ENCODE results near the gene ATP6V0D1. TPM values are rescaled to one million over a fixed set of nuclear protein-coding genes. Genes with fewer than 3 reads are reported as not detected.
A peak's percentile ranks its signal among the peaks of the same experiment; 100 is the strongest.

ATP6V0D1 gene
- total RNA-seq, 1 experiment from 2014 or later: 119 TPM

GRCh38 chr16:67398546-67399217 lies 82.3 kb downstream of the ATP6V0D1 start:
- in situ Hi-C loops (cut with HindIII; ENCODE audit: low sequenced_read_pairs): no loop called here
- no peak for DNase-seq (ENCODE audit: low spot score)

DNA sequence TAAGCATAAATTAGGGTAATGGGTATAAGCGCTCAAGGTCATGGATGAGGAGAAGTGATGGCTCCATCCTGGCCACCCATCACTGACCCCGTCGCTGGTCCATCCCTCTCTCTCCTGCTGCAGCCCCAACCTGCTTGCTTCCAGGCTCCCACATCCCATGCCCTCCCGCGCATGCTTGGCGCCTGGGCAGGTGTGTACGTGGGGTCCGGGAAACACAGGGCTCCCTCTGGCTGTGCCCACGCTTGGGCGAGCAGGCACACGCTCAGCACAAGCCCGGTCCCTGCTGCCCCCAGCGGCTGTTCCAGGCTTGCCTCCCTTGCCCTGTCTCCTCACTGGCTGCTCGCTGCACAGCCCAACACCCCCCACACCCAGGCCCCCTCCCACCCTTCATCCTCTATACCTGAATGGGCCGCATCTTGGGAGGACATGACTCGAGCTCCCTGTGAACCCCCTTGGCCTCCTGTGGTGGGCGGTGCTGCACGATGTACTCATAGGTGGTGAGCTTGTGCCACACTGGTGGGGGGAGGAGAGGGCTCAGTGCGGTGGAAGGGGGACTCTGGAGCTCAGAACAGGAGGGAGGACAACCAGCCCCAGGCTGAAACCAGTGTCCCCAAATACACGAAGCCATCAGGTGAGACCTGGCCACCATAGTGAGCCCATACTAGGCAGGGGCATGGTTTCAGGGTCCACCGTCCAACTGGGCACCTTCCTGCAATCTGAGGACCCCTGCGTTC lies 83.0 kb downstream of the ATP6V0D1 start:
- DNase-seq (ENCODE audit: low spot score): no peak
- in situ Hi-C loops (cut with HindIII; ENCODE audit: low sequenced_read_pairs): no loop called here

GRCh38 chr16:67397036-67397801 lies 83.7 kb downstream of the ATP6V0D1 start:
- in situ Hi-C loops (cut with HindIII; ENCODE audit: low sequenced_read_pairs): no loop called here
- no peak for DNase-seq (ENCODE audit: low spot score)

GRCh38 chr16:67396159-67397035 lies 84.6 kb downstream of the ATP6V0D1 start:
- in situ Hi-C loops (cut with HindIII; ENCODE audit: low sequenced_read_pairs): no loop called here
- no peak for DNase-seq (ENCODE audit: low spot score)

DNA sequence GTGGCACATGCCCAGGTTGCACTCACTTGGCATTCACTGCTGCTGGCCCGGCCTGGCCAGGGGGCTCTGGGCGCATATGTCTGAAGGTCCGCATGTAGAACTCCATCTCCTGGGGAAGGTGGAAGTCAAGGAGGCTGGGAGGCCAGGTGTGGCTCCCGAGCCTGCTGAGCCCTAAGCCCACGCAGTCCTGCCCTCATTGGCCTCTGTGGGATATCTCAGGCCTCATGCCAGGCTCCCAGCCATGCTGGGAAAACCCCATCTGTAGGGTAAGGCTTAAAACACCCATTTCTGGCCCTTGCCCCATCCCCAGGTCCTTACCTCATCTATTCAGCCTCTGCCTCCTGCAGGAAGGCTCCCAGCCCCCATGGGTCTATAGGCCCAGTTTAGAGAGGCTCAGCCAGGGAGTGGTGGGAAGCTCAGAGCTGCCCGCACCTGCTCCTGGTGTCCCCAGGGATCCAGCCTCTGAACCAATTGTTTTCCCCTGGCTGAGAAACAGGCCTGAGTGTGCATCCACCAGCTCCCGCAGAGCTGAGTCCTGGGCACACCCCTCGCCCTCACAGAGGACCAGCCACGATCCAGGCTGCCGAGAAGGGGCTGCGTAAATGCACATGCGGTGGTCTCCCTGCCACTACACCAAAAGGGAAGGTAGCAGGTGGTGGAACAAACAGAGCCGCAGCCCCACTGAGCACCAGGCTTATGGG lies 85.3 kb downstream of the ATP6V0D1 start:
- DNase-seq (ENCODE audit: low spot score): no peak
- in situ Hi-C loops (cut with HindIII; ENCODE audit: low sequenced_read_pairs): no loop called here

DNA sequence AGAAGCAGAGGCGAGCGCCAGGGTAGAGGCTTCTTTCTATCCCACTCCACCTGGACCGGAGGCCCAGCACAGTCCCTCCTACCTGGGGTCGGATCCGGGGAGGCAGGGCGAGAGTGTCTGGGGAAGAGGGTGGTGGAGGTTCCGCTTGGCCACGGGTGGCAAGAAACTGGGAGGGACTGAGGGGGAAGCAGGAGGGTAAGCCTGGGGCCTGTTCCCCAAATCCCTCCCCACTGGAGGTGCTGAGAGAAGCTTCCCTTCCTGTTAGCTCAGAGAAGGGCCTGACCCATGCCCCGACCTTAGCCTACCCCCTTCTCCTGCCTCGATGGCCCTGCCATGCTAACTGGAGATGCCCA lies 85.9 kb downstream of the ATP6V0D1 start:
- no peak for DNase-seq (ENCODE audit: low spot score)
- in situ Hi-C loops (cut with HindIII; ENCODE audit: low sequenced_read_pairs): no loop called here

DNA sequence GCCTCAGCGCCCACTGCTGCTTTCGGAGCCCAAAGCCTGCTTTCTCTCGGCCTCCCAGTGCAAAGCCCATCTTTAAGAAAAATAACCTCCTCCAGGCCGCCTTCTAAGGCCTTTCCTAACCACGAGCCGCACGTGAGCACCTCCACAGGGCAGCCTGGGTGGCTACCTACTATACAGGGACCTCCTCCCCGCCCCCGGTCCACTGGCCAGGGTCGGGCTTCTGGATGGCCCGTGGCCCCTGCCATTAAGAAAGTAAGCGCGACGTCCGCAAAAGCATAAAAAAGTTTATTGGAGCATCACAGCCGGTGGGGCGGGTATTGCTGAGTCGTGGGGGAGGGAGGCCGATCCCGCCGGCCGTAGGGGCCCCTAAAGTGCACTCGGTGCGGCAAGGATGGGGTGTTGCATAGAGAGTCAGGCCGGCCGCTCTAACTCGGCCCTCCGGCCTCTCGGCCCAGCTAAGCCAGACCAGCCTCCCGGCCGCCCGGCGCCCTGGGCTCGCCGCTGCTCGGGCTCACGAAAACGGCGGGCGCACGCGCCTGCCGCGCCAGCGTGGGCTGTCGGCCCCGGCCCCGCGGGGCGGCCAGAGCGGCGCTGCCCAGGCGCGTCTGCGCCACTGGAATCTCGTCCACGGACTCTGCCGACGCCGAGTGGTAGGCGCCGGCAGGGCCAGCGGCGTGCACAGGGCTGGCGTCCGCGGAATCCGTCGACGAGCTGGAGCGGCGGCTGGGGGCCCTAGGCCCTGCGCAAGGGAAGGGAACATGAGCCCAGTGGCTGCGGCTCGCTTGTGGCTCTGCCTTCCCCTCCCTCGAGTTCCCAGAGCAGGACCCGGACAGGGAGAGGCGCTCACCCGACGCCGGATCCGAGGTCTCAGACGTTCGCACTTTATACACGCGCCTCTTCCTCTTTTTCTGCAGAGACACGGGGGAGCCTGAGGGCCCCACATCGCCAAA lies 86.5 kb downstream of the ATP6V0D1 start:
- in situ Hi-C loops (cut with HindIII; ENCODE audit: low sequenced_read_pairs): no loop called here
- DNase-seq (ENCODE audit: low spot score): no peak

DNA sequence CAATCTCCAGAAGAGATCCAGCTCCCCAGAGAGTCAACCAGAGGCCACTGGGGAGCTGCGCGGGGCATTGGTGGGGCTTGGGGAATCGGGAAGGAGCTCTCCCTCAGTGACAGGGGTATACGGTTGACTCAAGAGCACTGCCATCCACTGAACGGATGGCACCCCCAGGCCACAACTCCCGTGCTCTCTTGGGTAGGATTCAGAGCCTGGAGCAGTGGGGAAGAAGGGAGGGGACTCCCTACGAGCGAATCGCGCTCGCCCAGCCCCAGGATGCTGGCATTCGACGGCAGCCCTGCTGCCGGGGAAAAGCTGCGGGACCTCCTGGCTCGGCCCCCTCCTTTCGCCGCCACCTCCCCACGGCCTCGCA lies 87.2 kb downstream of the ATP6V0D1 start:
- DNase-seq (ENCODE audit: low spot score): no peak
- in situ Hi-C loops (cut with HindIII; ENCODE audit: low sequenced_read_pairs): no loop called here

- in situ Hi-C loops (cut with HindIII; ENCODE audit: low sequenced_read_pairs): no loop called here
- DNase-seq (ENCODE audit: low spot score): no peak
Observed at GRCh38 chr16:67393111-67393787, 87.7 kb downstream of the ATP6V0D1 start, which contains the start of gene TPPP3. TPPP3 (minus strand) TSS chr16:67393498; CDS start chr16:67391111, 2,387 bp downstream.

- in situ Hi-C loops (cut with HindIII; ENCODE audit: low sequenced_read_pairs): no loop called here
Observed at GRCh38 chr16:67392301-67393059, 88.5 kb downstream of the ATP6V0D1 start.

GRCh38 chr16:67391424-67392300 lies 89.3 kb downstream of the ATP6V0D1 start:
- in situ Hi-C loops (cut with HindIII; ENCODE audit: low sequenced_read_pairs): no loop called here
- peak; percentile 55 for DNase-seq (ENCODE audit: low spot score)

More at GRCh38 chr16:67392301-67393059, 88.5 kb downstream of the ATP6V0D1 start:
- DNase-seq (ENCODE audit: low spot score): no peak

- in situ Hi-C loops (cut with HindIII; ENCODE audit: low sequenced_read_pairs): no loop called here
- no peak for DNase-seq (ENCODE audit: low spot score)
Observed at GRCh38 chr16:67390816-67391423, 90.0 kb downstream of the ATP6V0D1 start.

GRCh38 chr16:67389911-67390815 lies 90.8 kb downstream of the ATP6V0D1 start:
- in situ Hi-C loops (cut with HindIII; ENCODE audit: low sequenced_read_pairs): no loop called here
- no peak for DNase-seq (ENCODE audit: low spot score)

- no peak for DNase-seq (ENCODE audit: low spot score)
- in situ Hi-C loops (cut with HindIII; ENCODE audit: low sequenced_read_pairs): no loop called here
Observed at GRCh38 chr16:67388591-67388990, 92.4 kb downstream of the ATP6V0D1 start.

Measured in G401 (cell line).